Stimulated activated CD4-positive, alpha-beta T cell treated with anti-CD3 and anti-CD28 coated beads, Interleukin-15, amount 100 ng/mL, for 1 hour (primary cell): ENCODE measurements around the gene CLCN7.

Experiments used
- DNase-seq, 2 donors: peaks; one replicate each; pipeline ENCODE4 v3.0.0-alpha.2; 2020; ENCODE audit warnings: low read depth in 1 of 2, low spot score in 1 of 2

Gene CLCN7

DNA sequence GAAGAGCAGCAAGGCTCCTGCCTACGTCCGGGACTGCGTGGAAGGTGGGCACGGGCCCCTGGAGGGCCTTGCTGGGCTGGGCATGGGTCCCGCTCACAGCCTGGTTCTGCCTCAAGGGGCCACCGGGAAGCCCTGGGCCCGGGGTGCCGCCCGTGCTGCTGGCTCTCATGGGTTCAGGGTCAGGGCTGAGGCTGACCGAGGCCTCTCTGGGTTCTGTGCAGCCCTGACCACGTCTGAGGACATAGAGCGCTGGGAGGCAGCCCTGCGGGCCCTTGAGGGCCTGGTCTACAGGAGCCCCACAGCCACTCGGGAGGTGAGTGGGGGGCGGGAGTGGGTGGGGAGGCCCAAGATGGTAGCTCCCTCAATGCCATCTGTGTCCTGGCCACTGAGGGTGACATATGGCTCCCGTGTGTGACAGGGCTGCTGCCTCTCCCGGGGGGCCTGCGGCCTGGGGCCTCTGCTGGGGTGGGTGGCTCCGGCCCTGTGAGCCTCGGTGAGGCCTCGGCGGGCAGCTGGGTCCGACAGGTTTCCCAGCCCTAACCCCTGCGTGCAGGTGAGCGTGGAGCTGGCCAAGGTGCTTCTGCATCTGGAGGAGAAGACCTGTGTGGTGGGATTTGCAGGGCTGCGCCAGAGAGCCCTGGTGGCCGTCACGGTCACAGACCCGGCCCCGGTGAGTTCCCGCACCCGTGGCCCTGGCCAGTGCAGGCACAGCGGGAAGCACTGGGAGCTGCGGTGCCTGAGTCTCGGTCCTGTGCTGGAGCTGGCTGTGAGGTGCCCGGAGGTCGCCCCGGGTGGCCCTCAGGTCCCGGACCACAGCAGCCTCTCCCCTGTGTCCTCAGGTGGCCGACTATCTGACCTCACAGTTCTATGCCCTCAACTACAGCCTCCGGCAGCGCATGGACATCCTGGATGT is 27.5 kb upstream of the CLCN7 start:
- no peak for DNase-seq

DNA sequence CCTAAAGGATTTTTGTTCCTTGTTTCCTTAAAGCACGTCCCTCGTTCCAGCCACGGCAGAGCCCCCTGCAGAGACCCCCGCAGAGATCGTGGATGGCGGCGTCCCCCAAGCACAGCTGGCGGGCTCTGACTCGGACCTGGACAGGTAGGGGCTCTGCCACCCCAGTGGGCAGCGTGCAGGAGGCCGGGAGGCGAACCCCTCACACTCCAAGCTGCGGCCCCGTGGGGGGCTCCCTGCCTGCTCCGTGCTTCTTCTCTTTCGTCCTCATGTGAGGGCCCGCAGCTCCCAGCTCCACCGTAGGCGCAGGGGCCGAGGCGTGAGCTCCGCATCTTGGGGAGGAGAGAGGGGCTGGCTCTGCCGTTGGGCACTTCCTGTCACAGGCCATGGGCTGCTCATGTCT is 26.8 kb upstream of the CLCN7 start:
- DNase-seq: no peak

DNA sequence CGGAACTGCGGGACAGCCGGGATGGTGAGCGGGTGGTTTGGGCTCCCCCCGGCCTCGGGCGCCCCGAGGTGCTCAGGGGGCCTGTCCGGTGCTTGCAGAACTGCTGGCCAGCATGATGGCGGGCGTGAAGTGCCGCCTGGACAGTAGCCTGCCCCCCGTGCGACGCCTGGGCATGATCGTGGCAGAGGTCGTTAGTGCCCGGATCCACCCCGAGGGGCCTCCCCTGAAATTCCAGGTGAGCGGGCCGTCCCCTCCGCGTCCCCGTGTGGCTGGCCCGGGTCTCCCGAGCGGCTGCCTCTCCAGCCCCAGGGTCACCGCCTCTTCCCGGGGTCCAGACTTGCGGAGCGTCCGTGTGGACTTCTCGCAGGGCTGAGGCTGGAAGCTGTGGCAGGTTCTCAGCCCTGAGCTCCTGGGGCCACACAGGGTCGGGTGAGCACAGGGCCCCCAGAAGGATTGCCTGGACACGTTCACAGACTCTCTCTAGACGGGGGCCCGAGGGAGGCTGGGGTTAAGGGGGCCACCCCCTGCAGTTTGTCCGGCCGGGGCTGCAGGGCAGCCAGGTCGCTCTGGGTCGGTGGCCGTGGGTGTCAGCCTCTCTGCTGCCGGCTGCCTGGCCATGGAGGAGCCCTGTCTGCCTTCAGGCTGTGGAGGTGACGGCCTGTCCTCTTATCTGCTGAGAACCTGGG is 25.8 kb upstream of the CLCN7 start:
- no peak for DNase-seq

DNA sequence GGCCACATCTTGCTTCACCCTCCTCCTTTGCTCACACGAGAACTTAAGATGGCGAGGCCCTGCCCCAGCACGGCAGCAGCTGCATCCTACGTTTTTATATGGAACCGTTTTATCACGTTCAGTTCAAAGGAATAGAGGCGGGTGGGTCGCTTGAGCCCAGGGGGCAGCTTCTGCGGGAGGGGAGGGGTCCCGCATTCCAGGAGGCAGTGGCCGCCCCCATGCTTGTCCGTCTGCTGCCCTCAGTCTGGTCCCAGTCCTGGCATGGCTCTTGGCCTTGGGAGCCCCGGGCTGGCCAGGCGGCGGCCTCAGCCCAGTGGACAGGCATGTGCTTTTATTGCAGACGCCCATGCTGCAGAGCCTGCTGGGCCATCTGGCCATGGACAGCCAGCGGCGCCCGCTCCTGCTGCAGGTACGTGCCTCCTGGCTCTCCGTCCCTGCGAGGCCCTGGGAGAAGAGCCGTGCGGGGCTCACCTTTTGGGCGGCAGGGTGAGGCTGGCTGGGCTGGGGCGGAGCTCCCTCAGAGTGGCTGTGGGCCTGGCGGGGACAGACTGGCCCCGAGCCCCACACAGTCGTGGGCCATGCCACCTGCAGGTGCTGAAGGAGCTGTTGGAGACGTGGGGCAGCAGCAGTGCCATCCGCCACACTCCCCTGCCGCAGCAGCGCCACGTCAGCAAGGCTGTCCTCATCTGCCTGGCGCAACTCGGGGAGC is 25.1 kb upstream of the CLCN7 start:
- no peak for DNase-seq

DNA sequence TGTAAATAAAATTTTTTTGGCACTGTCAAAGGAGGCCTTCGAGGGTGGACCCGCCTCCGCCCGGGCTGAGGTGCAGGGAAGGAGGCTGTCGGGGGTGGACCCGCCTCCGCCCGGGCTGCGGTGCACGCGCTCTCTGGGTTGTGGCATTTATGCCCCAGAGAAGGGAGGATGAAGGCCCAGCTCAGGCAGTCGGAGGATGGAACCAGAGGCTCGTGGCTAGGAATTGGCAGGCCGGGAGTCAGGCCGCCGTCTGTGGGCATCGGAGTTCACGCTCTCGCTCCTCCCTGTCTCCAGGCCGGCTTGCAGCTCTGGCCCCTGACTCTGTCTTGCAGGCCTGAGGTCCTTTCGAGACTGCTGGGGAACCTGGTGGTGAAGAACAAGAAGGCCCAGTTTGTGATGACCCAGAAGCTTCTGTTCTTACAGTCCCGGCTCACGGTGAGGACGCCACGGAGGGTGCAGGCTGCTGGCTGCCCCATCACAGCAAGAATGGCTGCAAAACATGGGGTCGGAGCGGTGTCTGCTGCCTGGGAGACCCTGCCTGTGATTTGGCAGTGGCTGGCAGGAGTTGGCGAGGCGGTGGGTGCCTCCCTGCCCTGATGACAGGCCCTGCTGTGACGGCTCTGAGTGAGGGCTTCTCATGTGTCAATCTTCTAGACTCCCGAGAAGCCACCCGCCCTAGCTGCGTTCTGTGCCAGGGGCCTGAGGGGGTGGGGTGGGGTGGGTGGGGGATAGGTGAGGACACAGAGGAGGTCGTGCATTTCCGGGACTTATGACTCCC is 24.3 kb upstream of the CLCN7 start:
- DNase-seq: no peak

DNA sequence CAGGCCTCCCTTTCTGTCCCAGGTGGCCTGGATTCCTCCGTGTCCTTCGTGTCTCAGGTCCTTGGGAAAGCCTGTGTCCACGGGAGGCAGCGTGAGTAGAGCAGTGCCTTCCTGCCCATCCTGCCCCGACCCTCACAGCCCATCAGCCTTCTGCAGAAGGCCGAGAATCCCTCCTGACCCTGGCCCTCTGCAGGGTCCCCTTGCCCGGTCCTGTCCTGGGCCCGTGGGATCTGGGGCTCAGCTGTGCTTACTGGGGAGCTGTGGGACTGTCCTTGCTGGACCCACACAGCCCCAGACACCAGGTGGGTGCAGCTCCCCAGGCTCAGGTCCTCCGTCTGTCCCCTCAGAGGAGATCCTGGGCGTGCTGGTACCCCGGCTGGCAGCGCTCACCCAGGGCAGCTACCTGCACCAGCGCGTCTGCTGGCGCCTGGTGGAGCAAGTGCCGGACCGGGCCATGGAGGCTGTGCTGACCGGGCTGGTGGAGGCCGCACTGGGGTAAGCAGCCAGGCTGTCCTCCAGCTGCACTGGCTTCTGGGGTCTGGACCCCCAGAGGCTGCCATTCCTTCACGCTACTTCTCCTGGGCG is 22.3 kb upstream of the CLCN7 start:
- no peak for DNase-seq

DNA sequence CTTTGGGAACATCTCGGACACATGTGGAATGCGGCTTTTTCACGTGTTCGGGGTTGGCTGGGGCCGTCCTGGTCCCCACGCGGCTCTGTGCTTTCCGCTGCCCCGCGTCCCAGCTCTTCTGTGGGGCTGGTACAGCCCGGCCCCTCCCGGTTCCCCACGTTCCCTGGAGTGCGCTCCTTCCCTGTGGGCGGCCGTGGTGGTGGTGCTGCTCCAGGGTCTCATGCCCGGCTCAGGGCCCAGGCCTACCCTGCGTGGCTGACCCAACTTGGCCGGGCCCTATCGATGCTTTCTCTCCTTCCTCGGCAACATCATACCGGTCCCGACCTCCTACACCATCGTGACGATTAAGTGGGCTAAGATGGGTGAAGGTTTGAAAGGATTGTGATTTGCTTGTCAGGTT is 21.6 kb upstream of the CLCN7 start:
- no peak for DNase-seq

DNA sequence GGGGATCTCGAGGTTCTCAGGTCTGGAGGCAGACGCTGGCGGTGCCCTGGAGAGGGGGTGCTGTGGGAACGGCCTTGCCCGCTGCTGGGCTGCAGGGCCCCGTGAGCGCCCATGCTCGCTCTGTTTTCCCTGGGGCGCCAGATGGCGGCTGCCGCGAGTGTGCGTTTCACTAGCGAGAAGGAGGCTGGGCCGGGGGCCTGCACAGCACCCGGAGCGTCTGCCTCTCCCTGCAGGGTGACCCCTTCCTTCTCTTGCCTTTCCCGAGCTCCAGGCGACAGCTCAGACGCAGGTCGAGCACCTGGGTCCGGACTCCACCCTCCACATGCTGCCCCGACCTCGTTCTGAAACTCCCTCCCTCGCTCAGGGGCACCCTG is 21.0 kb upstream of the CLCN7 start:
- no peak for DNase-seq

DNA sequence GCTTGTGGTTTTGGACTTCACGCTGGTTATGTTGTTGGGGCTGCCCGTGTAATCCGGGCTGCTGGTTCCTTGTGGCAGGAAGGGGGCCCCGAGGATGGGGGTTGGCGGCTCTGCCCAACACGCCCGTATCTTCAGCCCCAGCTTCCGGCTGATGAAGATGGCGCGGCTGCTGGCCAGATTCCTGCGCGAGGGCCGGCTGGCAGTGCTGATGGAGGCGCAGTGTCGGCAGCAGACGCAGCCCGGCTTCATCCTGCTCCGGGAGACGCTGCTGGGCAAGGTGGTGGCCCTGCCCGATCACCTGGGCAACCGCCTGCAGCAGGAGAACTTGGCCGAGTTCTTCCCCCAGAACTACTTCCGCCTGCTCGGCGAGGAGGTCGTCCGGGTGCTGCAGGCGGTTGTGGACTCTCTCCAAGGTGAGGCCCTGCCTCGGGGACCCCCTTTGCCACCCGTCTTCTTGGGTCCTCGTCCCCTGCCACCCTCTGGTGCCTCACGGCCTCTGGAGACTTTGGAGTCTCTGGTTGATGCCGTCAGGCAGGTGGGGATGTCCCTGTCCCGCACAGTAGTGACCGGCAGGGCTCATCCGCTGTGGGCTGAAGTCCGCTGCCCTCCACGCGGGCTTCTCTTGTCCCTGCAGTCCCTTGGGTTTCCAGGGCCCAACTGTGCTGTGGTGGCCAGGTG is 20.5 kb upstream of the CLCN7 start:
- no peak for DNase-seq

DNA sequence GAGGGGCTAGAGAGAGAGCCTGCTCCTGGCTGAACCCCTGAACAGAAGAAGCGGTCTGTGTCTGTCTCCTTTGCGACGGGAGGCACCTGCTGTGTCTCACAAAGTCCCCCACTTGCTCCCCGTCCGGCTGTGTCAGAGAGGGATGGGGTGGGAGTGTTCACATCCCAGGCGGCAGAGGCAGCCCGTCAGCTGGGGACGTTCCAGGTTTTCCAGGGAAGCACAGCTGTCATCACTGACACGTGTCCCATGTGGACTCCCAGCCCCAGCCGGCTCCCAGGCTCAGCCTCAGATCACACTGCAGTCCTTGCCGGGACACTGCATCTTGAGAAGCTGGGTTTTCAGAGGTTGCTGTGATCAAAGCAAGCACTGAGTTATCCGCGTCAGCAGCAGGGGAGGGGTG is 19.9 kb upstream of the CLCN7 start:
- DNase-seq: no peak

DNA sequence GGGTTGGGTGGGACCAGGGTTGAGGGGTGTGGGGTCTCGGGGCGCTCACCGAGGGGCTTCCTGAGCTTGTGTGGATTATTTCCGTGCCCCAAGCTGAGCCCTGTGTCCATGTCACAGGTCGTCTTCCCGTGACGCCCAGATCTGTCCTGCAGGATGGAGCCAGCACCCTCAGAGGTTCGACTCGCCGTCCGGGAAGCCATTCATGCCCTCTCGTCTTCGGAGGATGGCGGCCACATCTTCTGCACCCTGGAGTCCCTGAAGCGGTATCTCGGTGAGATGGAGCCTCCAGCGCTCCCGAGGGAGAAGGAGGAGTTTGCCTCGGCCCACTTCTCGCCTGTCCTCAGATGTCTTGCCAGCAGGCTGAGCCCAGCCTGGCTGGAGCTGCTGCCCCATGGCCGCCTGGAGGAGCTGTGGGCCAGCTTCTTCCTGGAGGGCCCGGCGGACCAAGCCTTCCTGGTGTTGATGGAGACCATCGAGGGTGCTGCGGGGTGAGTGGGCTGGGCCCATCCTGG is 19.4 kb upstream of the CLCN7 start:
- DNase-seq: no peak

DNA sequence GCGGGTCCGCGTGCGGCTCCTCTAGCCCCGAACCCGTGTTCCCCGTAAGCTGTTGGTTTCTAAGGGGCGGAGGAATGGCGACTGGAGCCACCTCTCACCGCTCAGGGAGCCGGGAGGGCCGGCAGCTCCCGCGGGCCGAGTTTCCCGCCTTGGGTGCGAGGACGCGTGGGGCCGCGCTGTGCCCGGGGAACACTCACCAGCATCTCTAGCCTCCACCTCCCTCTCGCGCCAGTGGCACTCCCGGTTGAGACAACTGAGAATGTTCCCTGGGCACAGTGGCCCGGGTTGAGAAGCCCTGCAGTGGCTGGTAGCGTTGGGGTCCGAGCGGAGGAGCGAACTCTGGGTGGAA is 18.9 kb upstream of the CLCN7 start:
- DNase-seq: no peak

DNA sequence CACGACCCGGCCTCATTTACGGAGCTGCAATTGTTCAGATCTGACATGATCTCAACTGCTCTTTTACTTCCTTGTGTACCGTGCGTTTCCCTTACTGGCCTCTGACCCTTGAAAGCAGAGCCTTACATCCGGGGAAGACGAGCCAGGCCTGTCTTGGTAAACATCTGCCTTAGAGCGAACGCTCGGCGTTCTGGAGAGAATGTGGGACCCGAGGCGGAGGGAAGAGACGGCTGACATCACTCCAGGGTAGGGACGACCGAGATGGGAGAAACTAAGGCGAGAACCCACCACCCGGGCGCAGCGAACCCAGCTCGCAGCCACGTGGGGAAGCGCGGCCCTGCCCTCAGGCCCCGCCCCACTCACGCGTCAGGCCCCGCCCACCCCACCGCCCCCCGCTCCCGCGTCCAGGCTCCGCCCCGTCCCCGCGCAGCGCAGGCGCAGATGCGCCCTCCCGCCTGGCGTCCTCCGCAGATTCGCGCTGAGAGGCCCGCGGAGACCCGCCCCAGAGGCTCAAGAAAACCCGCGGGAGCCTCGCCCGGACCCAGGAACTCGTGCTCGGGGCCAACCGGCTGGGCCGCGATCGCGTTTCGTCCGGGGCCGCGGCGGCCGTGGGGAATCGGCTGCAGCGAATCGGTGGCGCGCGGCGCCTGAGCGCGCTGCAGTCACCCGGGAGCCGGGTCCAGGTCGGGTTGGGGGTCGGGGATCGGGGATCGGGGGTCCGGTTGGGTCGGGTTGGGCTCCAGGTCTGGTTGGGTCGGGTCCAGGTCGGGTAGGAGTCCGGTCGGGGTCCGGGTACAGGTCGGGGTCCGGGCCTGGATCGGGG is 18.3 kb upstream of the CLCN7 start, which contains the start of gene TELO2:
TSS of gene TELO2 (plus strand) at position 438 of the 823 bp plus-strand sequence. CDS start 922 bp downstream, outside the sequence.
- DNase-seq: peak; percentile 79 to 87

DNA sequence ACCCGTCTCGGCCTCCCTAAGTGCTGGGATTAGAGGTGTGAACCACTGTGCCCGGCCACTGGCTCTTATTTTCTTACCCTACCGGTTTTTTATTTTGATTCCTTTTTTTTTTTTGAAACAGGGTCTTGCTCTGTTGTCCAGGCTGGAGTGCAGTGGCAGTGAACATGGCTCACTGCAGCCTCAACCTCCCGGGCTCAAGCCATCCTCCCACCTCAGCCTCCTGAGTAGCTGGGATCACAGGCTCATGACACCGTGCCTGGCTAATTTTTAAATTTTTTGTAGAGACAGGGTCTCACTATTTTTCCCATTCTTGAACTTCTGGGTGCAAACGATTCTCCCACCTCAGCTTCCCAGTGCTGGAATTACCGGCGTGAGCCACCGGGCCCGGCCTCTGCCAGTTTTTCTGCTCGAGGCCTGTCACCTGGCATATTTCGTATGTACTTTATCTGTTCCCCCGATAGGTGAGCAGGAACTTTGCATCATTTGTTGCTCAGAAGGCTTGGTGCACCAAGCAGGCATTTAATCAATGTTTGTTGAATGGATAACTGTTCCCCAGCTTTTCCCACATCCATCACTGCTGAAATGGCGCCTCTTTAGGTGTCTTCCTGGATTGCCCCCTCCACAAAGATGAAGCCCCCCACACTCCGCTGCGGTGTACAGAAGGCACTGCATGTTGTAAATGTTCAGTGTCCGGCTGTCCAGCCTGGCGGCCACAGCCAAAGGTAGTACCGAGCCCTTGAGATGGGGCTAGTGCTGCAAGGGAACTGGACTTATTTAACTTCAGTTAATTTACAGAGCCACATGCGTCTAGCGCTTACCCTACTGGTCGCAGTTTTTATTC is 17.5 kb upstream of the CLCN7 start:
- no peak for DNase-seq

DNA sequence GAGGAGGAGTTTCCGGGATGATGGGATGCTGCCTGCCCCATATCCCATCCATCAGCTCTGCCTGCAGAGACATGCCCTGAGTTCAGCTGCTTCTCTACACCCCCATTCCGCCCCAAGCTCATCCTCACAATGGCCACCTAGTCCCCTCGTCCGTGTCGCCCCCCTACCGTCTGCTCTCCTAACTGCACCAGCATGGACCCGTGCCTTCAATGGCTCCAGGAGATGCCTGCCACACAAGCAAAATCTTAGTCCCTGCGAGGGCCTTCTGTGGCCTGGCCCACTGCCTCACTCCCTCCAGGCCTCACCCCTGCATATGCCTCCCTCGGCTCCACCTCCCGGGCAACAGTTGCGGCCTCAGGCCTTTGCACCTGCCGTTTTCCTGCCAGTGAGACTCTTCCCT is 16.5 kb upstream of the CLCN7 start:
- no peak for DNase-seq

DNA sequence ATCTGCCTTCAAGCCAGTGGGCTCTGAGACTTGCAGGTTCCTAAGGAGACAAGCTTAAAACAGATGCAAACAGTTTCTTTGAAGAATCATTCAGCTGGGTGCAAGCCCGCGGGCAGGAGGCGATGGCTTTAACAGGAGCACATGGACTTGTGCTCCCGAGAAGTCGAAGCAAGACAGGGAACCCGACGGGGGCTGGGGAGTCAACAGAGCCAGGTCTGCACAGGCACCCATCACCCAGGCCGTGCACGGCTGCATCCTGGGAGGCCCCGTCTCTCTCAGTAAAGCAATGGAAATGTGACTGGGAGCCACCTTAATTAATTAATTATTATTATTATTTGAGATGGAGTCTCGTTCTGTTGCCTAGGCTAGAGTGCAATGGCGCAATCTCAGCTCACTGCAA is 14.2 kb upstream of the CLCN7 start:
- no peak for DNase-seq

DNA sequence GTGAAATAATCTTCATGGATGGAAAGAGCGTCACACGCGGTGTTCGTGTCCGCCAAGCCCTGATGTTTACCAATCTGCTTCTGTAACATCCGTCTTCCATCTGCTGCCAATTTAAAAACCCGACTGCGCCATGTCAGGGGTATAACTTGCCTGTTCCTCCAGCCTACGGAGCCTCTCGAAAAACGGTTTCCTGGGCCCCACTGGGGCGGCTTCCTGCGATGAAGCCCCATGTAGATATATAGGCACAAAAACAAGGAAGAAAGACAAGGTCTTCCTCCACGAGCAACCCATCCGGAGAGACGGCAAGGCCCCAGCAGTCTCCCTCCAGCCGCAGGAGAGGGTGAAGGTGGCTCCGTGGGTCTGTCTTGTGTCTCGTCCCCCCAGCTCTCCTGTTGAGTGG is 13.8 kb upstream of the CLCN7 start, which contains the start of gene PTX4:
TSS of gene PTX4 (minus strand) at position 326 of the 400 bp plus-strand sequence. CDS start at position 291, 35 bp downstream.
- no peak for DNase-seq

DNA sequence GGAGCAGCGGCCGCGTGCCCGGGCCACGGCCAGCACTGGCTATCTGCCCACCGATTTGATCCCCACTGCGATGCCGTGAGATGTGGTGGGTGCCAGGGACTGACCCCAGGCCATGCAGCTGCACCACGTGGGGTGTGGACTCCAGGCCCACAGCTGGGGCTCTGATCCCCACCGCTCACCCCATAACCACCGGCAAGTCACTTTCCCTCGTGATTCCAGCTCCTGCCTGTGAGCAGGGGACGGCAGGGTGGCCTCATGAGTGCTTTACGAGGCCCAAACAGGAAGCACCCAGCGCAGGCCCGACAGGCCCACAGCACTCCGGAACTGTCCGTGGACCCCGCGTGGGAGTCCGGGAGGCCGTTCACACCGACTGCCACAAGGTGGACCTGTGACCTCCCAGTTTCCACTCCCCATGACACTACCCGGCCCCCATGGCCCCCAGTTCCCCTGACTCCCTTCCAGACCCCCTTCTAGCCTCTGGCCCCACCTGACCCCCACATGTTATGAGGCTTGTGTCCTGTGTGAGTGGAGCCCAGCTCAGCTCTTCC is 13.3 kb upstream of the CLCN7 start:
- no peak for DNase-seq
